ENCODE data around the gene PLK2. TPM values are rescaled to one million over a fixed set of nuclear protein-coding genes. Genes with fewer than 3 reads are reported as not detected.

PLK2 gene
- total RNA-seq, 6 donors from 2014 or later = 29.4 to 82.5 (median 59.2) TPM

- DNase-seq (no peak), ATAC-seq (ENCODE audit: low FRiP score in 2 of 2) (no peak)
- TF ChIP-seq CTCF (IDR thresholded peaks at IDR 0.05) (no peak), POLR2AphosphoS5 (IDR thresholded peaks at IDR 0.05) (no peak), POLR2A (IDR thresholded peaks at IDR 0.05) (no peak), EP300 (IDR thresholded peaks at IDR 0.05) (no peak)
- Histone ChIP-seq H3K27me3 (no peaks in the 10 kb centered on the region), H3K36me3 (no peaks in the 10 kb centered on the region), H3K27ac (no peak overlapping the region), H3K4me3 (no peak overlapping the region), H3K9me3 (no peaks in the 10 kb centered on the region), H3K4me1 (peaks cover 0 to 18% (median 9%) of the 10 kb centered on the region in 4 donors)
- WGBS, 2 donors = 42 to 47% methylated on average over 3 of the region's 3 CpGs
Measured at GRCh38 chr5:58504766-58505165, 44.9 kb upstream of the PLK2 start.

GRCh38 chr5:58503390-58504046 is 43.6 kb upstream of the PLK2 start:
- Histone ChIP-seq H3K4me1 (peaks cover 0 to 24% (median 13%) of the 10 kb centered on the region in 4 donors), H3K36me3 (no peaks in the 10 kb centered on the region), H3K27me3 (no peaks in the 10 kb centered on the region), H3K4me3 (no peak overlapping the region), H3K9me3 (no peaks in the 10 kb centered on the region), H3K27ac (no peak overlapping the region)
- 76 to 84% methylated on average over 3 of the region's 3 CpGs for WGBS, 2 donors
- DNase-seq (no peak), ATAC-seq (ENCODE audit: low FRiP score in 2 of 2) (no peak)
- no peak for TF ChIP-seq CTCF (IDR thresholded peaks at IDR 0.05)
- TF ChIP-seq EP300 (IDR thresholded peaks at IDR 0.05) = no peak

- no peaks in the 10 kb centered on the region for H3K9me3 ChIP-seq
- no peaks in the 10 kb centered on the region for H3K36me3 ChIP-seq
- TF ChIP-seq POLR2A (IDR thresholded peaks at IDR 0.05) = no peak
- no peak for TF ChIP-seq POLR2AphosphoS5 (IDR thresholded peaks at IDR 0.05)
- no peak for TF ChIP-seq EP300 (IDR thresholded peaks at IDR 0.05)
- TF ChIP-seq CTCF (IDR thresholded peaks at IDR 0.05) = no peak
- no peak overlapping the region for H3K27ac ChIP-seq
- no peaks in the 10 kb centered on the region for H3K27me3 ChIP-seq
- 96 to 97% methylated on average over 2 of the region's 2 CpGs for WGBS, 2 donors
- no peak overlapping the region for H3K4me3 ChIP-seq
- H3K4me1 ChIP-seq = peaks cover 0 to 24% (median 13%) of the 10 kb centered on the region in 4 donors
- no peak for DNase-seq
- no peak for ATAC-seq (ENCODE audit: low FRiP score in 2 of 2)
Measured at GRCh38 chr5:58501778-58502417, 42.0 kb upstream of the PLK2 start.

GRCh38 chr5:58499941-58500340 is 40.1 kb upstream of the PLK2 start:
- H3K9me3 ChIP-seq = no peaks in the 10 kb centered on the region
- H3K27ac ChIP-seq = peak overlapping the region in 2 of 4 donors; percentile 55 to 58
- H3K36me3 ChIP-seq = no peaks in the 10 kb centered on the region
- peaks cover 0 to 17% (median 6%) of the 10 kb centered on the region in 4 donors for H3K4me1 ChIP-seq
- DNase-seq (no peak), ATAC-seq (ENCODE audit: low FRiP score in 2 of 2) (no peak)
- 0 to 8% methylated on average over 2 of the region's 2 CpGs for WGBS, 2 donors
- H3K27me3 ChIP-seq = no peaks in the 10 kb centered on the region
- TF ChIP-seq CTCF (IDR thresholded peaks at IDR 0.05) (no peak), POLR2AphosphoS5 (IDR thresholded peaks at IDR 0.05) (no peak), POLR2A (IDR thresholded peaks at IDR 0.05) (no peak), EP300 (IDR thresholded peaks at IDR 0.05) (no peak)
- H3K4me3 ChIP-seq = no peak overlapping the region
